ENCODE results near the gene CLEC4M.

Gene CLEC4M

DNA sequence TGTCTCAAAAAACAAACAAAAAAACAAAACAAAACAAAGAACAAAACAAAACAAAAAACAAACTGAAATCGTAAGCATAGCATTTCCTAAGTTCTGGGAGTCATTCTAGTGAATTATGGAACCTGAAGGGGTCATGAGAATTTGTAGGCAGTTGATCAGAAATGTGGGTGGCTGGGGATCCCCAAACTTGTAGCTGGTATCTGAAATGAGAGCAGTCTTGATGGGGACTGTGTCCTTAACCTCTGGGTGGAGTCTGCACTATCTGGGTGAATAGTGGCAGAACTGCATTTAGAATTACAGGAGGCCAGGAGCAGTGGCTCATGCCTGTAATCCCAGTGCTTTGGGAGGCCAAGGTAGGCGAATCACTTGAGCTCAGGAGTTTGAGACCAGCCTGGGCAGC is 37.3 kb upstream of the CLEC4M start:
- Histone ChIP-seq H3K27me3 (replicated peaks) (peaks cover 23% of the 10 kb centered on the region), H3K27ac (no peak overlapping the region), H3K4me3 (ENCODE audit: low read depth, low read length) (no peak overlapping the region), H3K36me3 (replicated peaks) (no peaks in the 10 kb centered on the region)
- DNase-seq, result no peak
- in situ Hi-C loops (cut with HindIII; ENCODE audit: low pct_ligation_motif_present, low sequenced_read_pairs), result no loop called here
- TF ChIP-seq, protein P1, sequence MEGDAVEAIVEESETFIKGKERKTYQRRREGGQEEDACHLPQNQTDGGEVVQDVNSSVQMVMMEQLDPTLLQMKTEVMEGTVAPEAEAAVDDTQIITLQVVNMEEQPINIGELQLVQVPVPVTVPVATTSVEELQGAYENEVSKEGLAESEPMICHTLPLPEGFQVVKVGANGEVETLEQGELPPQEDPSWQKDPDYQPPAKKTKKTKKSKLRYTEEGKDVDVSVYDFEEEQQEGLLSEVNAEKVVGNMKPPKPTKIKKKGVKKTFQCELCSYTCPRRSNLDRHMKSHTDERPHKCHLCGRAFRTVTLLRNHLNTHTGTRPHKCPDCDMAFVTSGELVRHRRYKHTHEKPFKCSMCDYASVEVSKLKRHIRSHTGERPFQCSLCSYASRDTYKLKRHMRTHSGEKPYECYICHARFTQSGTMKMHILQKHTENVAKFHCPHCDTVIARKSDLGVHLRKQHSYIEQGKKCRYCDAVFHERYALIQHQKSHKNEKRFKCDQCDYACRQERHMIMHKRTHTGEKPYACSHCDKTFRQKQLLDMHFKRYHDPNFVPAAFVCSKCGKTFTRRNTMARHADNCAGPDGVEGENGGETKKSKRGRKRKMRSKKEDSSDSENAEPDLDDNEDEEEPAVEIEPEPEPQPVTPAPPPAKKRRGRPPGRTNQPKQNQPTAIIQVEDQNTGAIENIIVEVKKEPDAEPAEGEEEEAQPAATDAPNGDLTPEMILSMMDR (IDR thresholded peaks at IDR 0.05; ENCODE audit: low read depth, low read length, missing control alignments), result no peak

GRCh38 chr19:7729211-7729610 is 33.8 kb upstream of the CLEC4M start:
- H3K27ac ChIP-seq, result no peak overlapping the region
- H3K4me3 ChIP-seq (ENCODE audit: low read depth, low read length), result no peak overlapping the region
- no peak for DNase-seq
- peaks cover 32% of the 10 kb centered on the region for H3K27me3 ChIP-seq (replicated peaks)
- TF ChIP-seq, protein P1 (IDR thresholded peaks at IDR 0.05; ENCODE audit: low read depth, low read length, missing control alignments), result no peak
- in situ Hi-C loops (cut with HindIII; ENCODE audit: low pct_ligation_motif_present, low sequenced_read_pairs), result no loop called here
- no peaks in the 10 kb centered on the region for H3K36me3 ChIP-seq (replicated peaks)

- no peak overlapping the region for H3K4me3 ChIP-seq (ENCODE audit: low read depth, low read length)
Measured at GRCh38 chr19:7729831-7730285, 33.2 kb upstream of the CLEC4M start.

GRCh38 chr19:7730286-7731217 is 32.5 kb upstream of the CLEC4M start:
- Histone ChIP-seq H3K4me3 (ENCODE audit: low read depth, low read length) (no peak overlapping the region), H3K27ac (no peak overlapping the region), H3K27me3 (replicated peaks) (peaks cover 32% of the 10 kb centered on the region), H3K36me3 (replicated peaks) (no peaks in the 10 kb centered on the region)
- TF ChIP-seq, protein P1 (IDR thresholded peaks at IDR 0.05; ENCODE audit: low read depth, low read length, missing control alignments), result no peak
- in situ Hi-C loops (cut with HindIII; ENCODE audit: low pct_ligation_motif_present, low sequenced_read_pairs), result no loop called here
- no peak for DNase-seq

More at GRCh38 chr19:7729831-7730285, 33.2 kb upstream of the CLEC4M start:
- no peak for DNase-seq
- Histone ChIP-seq H3K27me3 (replicated peaks) (peaks cover 32% of the 10 kb centered on the region), H3K27ac (no peak overlapping the region), H3K36me3 (replicated peaks) (no peaks in the 10 kb centered on the region)
- TF ChIP-seq, protein P1 (IDR thresholded peaks at IDR 0.05; ENCODE audit: low read depth, low read length, missing control alignments), result no peak
- in situ Hi-C loops (cut with HindIII; ENCODE audit: low pct_ligation_motif_present, low sequenced_read_pairs), result no loop called here

DNA sequence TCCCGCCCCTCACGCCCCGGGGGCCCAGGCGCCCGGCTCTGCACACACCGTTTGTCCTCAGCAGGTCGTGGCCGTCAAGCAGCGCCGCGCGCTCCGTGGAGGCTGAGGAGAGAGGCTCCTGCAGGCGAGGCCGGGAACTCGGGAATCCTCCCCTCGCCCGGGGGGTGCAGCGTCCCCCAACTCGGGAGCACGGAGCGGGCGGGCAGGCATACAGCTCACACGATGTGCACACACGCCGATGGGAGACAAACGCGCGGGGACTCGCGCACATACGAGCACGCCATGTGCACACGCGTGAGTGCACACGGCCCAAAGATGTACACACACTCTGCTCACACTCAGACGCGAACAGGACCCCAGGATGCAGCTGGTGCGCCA is 31.8 kb upstream of the CLEC4M start:
- Histone ChIP-seq H3K36me3 (replicated peaks) (no peaks in the 10 kb centered on the region), H3K4me3 (ENCODE audit: low read depth, low read length) (no peak overlapping the region), H3K27me3 (replicated peaks) (peaks cover 32% of the 10 kb centered on the region), H3K27ac (no peak overlapping the region)
- TF ChIP-seq, protein P1 (IDR thresholded peaks at IDR 0.05; ENCODE audit: low read depth, low read length, missing control alignments), result no peak
- in situ Hi-C loops (cut with HindIII; ENCODE audit: low pct_ligation_motif_present, low sequenced_read_pairs), result no loop called here
- no peak for DNase-seq
